Testis (tissue), 3 donors: ENCODE results near the gene PDIK1L. TPM values are rescaled to one million over a fixed set of nuclear protein-coding genes. Genes with fewer than 3 reads are reported as not detected.

Source experiments
- DNase-seq: peaks from one replicate; pipeline ENCODE4 v3.0.0-alpha.2; 2019
- H3K27ac ChIP-seq, 2 donors: fragments of 200-600 bp; sonication (generic); one replicate each; pipeline ENCODE4 v1.5.1; 2019
- H3K27me3 ChIP-seq: fragments of 200-600 bp; sonication (generic); one replicate; pipeline ENCODE4 v1.5.1; 2019
- H3K36me3 ChIP-seq: fragments of 200-600 bp; sonication (generic); one replicate; pipeline ENCODE4 v1.5.1; 2017; ENCODE audit warnings: low read depth; ENCODE audit errors: missing control alignments
- H3K4me1 ChIP-seq: fragments of 200-600 bp; sonication (generic); one replicate; pipeline ENCODE4 v1.5.1; 2019
- H3K4me3 ChIP-seq, 2 donors: fragments of 200-600 bp; sonication (generic); one replicate each; pipeline ENCODE4 v1.5.1; 2017 to 2019
- H3K9me3 ChIP-seq: fragments of 200-600 bp; sonication (generic); one replicate; pipeline ENCODE4 v1.5.1; 2017
- POLR2A ChIP-seq: fragments of 450-650 bp; IDR thresholded peaks from one replicate; pipeline ENCODE4 v1.6.1; 2017; ENCODE audit warnings: antibody characterized with exemption, mild to moderate bottlenecking, moderate library complexity
- WGBS, 2 donors: methylation state at CpG; one replicate each; pipeline ENCODE4 v1.1.5; 2018; 5-methylcytosine and 5-hydroxymethylcytosine counted together
- intact Hi-C: fragments of 100-400 bp; cut with DNase I; formaldehyde crosslinking; loops from one replicate; pipeline ENCODE4 v1.15.1; 2023; ENCODE audit warnings: low total_unique reads
- polyA plus RNA-seq: library from polyadenylated mRNA; stranded (reverse); fragments of 350-450 nt; fragmentation: Illumina TruSeq; extraction: RNeasy Lipid Tissue Mini Kit (QIAGEN cat#74804); gene quantifications from one replicate; pipeline ENCODE4 v1.2.3, GENCODE V29; 2014; ENCODE audit warnings: low read depth, low replicate concordance; ENCODE audit not compliant: insufficient read depth
- total RNA-seq, 2 donors: library from RNA; depleted of rRNA; stranded (reverse); fragments of >200 nt; gene quantifications; one replicate each; pipeline ENCODE4 v1.2.3, GENCODE V29; 2016
- TF ChIP-seq, protein P1 (sequence below), 3 experiments: fragments of 450-650 bp in 2 of 3; fragments of 200-600 bp in 1 of 3; sonication (generic) in 1 of 3; IDR thresholded peaks; one replicate each; pipeline ENCODE4 v1.5.1; 2016 to 2019; ENCODE audit warnings: antibody characterized with exemption in 3 of 3, mild to moderate bottlenecking in 2 of 3, moderate library complexity in 1 of 3

The PDIK1L gene
- total and polyA plus RNA-seq, 3 donors from 2014 or later, result 7.0 to 11.7 (median 9.9) TPM

DNA sequence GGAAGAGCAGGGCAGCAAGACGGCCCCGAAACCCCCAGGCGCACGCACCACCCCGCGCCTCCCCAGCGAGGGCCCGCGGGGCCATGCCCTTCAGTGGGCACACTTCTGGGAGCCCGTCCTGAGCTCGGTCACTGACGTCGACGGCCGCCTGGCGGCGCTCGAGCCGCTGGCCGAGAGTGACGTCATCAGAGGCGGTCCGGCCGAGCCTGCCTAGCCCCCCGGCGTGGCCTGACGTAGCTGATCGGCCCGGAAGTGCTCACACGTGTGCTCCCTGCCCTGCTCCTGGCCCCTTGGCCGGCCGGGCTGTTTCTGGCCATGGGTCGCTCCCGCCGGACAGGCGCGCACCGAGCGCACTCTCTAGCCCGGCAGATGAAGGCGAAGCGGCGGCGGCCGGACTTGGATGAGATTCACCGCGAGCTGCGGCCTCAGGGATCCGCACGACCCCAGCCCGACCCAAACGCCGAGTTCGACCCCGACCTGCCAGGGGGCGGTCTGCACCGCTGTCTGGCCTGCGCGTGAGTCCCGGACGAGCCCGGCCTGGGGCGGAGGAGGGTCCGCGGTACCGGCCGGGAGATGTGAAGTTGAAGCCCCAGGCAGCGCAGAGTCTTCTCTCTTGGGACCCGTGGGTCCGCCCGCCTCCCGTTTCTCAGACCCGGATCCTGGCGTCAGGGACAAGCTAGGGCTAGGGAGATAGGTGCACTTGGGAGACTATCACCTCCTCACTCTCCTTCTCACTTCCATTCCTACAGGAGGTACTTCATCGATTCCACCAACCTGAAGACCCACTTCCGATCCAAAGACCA lies 58.2 kb downstream of the PDIK1L start, which contains the start of gene ZNF593:
ZNF593 (plus strand) TSS at position 240 of the 803 bp plus-strand sequence; CDS start at position 316, 76 bp downstream.
- Histone ChIP-seq H3K27me3 (no peaks in the 10 kb centered on the region), H3K4me3 (peak within 1 kb of the TSS; percentile 71 to 91), H3K9me3 (no peaks in the 10 kb centered on the region), H3K27ac (peak within 1 kb of the TSS; percentile 31 to 71), H3K36me3 (no peaks in the 10 kb centered on the region), H3K4me1 (peaks cover 12% of the 10 kb centered on the region)
- intact Hi-C loops, result loop anchor here (10.0 kb wide), 1 partner anchor 55 kb away; the partner anchor contains the start of gene PDIK1L
- 1% methylated on average over 26 to 34 of the region's 76 CpGs for WGBS, 2 donors
- peak; percentile 96 for DNase-seq
- TF ChIP-seq, protein P1, sequence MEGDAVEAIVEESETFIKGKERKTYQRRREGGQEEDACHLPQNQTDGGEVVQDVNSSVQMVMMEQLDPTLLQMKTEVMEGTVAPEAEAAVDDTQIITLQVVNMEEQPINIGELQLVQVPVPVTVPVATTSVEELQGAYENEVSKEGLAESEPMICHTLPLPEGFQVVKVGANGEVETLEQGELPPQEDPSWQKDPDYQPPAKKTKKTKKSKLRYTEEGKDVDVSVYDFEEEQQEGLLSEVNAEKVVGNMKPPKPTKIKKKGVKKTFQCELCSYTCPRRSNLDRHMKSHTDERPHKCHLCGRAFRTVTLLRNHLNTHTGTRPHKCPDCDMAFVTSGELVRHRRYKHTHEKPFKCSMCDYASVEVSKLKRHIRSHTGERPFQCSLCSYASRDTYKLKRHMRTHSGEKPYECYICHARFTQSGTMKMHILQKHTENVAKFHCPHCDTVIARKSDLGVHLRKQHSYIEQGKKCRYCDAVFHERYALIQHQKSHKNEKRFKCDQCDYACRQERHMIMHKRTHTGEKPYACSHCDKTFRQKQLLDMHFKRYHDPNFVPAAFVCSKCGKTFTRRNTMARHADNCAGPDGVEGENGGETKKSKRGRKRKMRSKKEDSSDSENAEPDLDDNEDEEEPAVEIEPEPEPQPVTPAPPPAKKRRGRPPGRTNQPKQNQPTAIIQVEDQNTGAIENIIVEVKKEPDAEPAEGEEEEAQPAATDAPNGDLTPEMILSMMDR (IDR thresholded peaks at IDR 0.05), result peak; percentile 90 to 99 (median 91)
- TF ChIP-seq POLR2A, result no peak

DNA sequence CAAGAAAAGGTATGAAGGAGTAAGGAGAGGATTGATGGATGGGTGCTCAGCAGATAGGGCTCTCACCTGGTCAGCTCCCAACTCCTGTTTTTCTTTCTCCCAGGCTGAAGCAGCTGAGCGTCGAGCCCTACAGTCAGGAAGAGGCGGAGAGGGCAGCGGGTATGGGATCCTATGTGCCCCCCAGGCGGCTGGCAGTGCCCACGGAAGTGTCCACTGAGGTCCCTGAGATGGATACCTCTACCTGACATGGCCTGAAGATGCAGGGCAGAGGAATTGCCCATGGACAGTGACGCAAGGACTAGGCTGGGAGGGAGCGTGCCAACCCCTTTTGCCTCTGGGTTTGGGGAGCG lies 58.8 kb downstream of the PDIK1L start:
- intact Hi-C loops, result no loop called here
- 64 to 100% methylated on average over 1 to 9 of the region's 9 CpGs for WGBS, 2 donors
- Histone ChIP-seq H3K27me3 (no peaks in the 10 kb centered on the region), H3K4me3 (peak overlapping the region; percentile 71 to 91), H3K4me1 (peaks cover 12% of the 10 kb centered on the region), H3K36me3 (no peaks in the 10 kb centered on the region), H3K27ac (peak overlapping the region in 1 of 2 donors; percentile 71), H3K9me3 (no peaks in the 10 kb centered on the region)
- no peak for DNase-seq
- TF ChIP-seq POLR2A, result no peak
- TF ChIP-seq, protein P1 (IDR thresholded peaks at IDR 0.05), result no peak

DNA sequence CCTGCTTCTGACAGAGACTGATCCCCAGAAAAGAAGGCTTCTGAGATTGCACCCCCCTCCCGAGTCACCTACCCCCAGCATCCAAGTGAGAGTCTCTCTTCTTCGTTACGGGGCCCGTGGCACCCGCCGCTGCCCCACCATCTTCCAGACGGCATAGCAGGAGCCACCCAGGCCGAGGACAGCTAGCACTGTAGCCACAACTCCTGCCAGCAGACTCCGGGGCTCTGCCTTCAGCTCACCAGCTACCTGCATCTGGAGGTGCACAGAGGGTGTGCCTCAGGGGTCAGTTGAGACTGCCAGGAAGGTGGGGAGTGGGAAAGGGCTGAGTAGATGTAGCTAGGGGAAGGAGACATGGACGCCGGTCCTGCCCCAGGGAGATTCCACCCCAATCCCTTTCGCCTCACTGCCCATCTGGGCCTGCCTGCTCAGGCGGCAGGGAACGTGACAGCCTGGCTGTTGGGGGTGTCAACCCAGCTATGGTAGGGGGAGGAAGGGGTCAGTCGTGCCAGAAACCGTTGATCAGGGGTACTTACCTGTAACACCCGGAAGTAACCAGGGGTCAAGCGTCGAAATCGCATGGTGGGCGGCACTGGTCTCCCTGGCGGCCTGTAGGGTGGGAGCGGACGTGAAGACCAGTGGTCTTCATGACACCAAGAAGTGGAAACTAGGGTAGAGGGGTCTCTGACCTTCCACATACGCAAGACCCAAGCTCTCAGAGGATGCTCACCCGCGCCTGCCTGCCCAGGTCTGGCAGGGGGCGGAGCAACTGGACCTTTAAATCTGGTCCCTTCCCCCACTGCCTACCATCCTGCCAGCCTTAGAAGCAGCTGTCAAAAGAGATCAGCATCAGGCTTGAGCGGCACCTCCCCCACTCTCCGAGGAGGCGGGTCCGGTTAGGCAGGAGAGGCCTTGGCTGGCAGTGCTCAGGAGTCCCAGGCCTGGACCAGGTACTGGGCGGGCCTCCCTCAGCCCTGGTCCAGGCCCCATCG lies 59.8 kb downstream of the PDIK1L start, which contains the start of gene ZNF593OS:
ZNF593OS (minus strand) TSS at position 749 of the 989 bp plus-strand sequence; CDS start at position 578, 171 bp downstream.
- H3K4me3 ChIP-seq, result no peak within 1 kb of the TSS
- no peak for DNase-seq
- intact Hi-C loops, result no loop called here
- TF ChIP-seq, protein P1 (IDR thresholded peaks at IDR 0.05), result no peak
- TF ChIP-seq POLR2A, result no peak
- no peaks in the 10 kb centered on the region for H3K36me3 ChIP-seq
- no peaks in the 10 kb centered on the region for H3K9me3 ChIP-seq
- H3K27me3 ChIP-seq, result no peaks in the 10 kb centered on the region
- H3K27ac ChIP-seq, result no peak within 1 kb of the TSS
- peaks cover 12% of the 10 kb centered on the region for H3K4me1 ChIP-seq
- 90 to 94% methylated on average over 26 to 34 of the region's 34 CpGs for WGBS, 2 donors

Other genes starting within 250 kb of the PDIK1L start
- gene PAQR7, start 236.1 kb upstream of the PDIK1L start, total RNA-seq, result 10 to 100 TPM; 92.4 to 94.8 TPM
- gene PAQR7, start 236.1 kb upstream of the PDIK1L start, polyA plus RNA-seq, result 89.3 TPM
- gene STMN1, start 205.4 kb upstream of the PDIK1L start, total RNA-seq, result 100 to 1,000 TPM; 230 to 393 TPM
- gene STMN1, start 205.4 kb upstream of the PDIK1L start, polyA plus RNA-seq, result 727 TPM
- 10 to 100 TPM; 14.5 to 24.1 TPM for gene PAFAH2, start 113.8 kb upstream of the PDIK1L start, total RNA-seq
- gene PAFAH2, start 113.8 kb upstream of the PDIK1L start, polyA plus RNA-seq, result 18.9 TPM
- gene EXTL1, start 90.0 kb upstream of the PDIK1L start, total RNA-seq, result 1 to 10 TPM; 1.3 to 2.8 TPM
- gene EXTL1, start 90.0 kb upstream of the PDIK1L start, polyA plus RNA-seq, result 1.3 TPM
- gene SLC30A2, start 65.7 kb upstream of the PDIK1L start, total RNA-seq, result under 1 TPM; 0.24 to 0.87 TPM
- 1.0 TPM for gene SLC30A2, start 65.7 kb upstream of the PDIK1L start, polyA plus RNA-seq
- under 1 TPM; 0.50 to 0.71 TPM for gene TRIM63, start 44.2 kb upstream of the PDIK1L start, total RNA-seq
- gene TRIM63, start 44.2 kb upstream of the PDIK1L start, polyA plus RNA-seq, result 1.2 TPM
- gene FAM110D, start 47.3 kb downstream of the PDIK1L start, total RNA-seq, result 1 to 10 TPM; 1.8 to 3.2 TPM
- 1.3 TPM for gene FAM110D, start 47.3 kb downstream of the PDIK1L start, polyA plus RNA-seq
- not detected for gene C1orf232, start 57.1 kb downstream of the PDIK1L start, total RNA-seq
- gene C1orf232, start 57.1 kb downstream of the PDIK1L start, polyA plus RNA-seq, result not detected
- gene ZNF593, start 58.1 kb downstream of the PDIK1L start, total RNA-seq, result 10 to 100 TPM; 37.3 to 56.7 TPM
- 22.8 TPM for gene ZNF593, start 58.1 kb downstream of the PDIK1L start, polyA plus RNA-seq
- gene ZNF593OS, start 60.0 kb downstream of the PDIK1L start, total RNA-seq, result 1 to 10 TPM in 1 of 2 donors, not detected in 1; 1.7 TPM
- gene ZNF593OS, start 60.0 kb downstream of the PDIK1L start, polyA plus RNA-seq, result 0.62 TPM
- gene CNKSR1, start 65.7 kb downstream of the PDIK1L start, total RNA-seq, result 1 to 10 TPM; 7.6 to 9.6 TPM
- gene CNKSR1, start 65.7 kb downstream of the PDIK1L start, polyA plus RNA-seq, result 2.7 TPM
- gene CATSPER4, start 78.8 kb downstream of the PDIK1L start, total RNA-seq, result 1 to 10 TPM; 4.9 to 8.2 TPM
- 13.2 TPM for gene CATSPER4, start 78.8 kb downstream of the PDIK1L start, polyA plus RNA-seq
- 10 to 100 TPM; 52.1 to 61.8 TPM for gene CEP85, start 122.4 kb downstream of the PDIK1L start, total RNA-seq
- gene CEP85, start 122.4 kb downstream of the PDIK1L start, polyA plus RNA-seq, result 82.5 TPM
- gene SH3BGRL3, start 168.3 kb downstream of the PDIK1L start, total RNA-seq, result 10 to 100 TPM; 24.4 to 25.4 TPM
- gene SH3BGRL3, start 168.3 kb downstream of the PDIK1L start, polyA plus RNA-seq, result 76.6 TPM
- gene UBXN11, start 194.8 kb downstream of the PDIK1L start, total RNA-seq, result 10 to 100 TPM; 39.7 to 51.7 TPM
- 65.9 TPM for gene UBXN11, start 194.8 kb downstream of the PDIK1L start, polyA plus RNA-seq
- gene CD52, start 206.1 kb downstream of the PDIK1L start, total RNA-seq, result 1 to 10 TPM in 1 of 2 donors, not detected in 1; 3.0 TPM
- gene CD52, start 206.1 kb downstream of the PDIK1L start, polyA plus RNA-seq, result 23.8 TPM
- gene CRYBG2, start 242.3 kb downstream of the PDIK1L start, total RNA-seq, result 1 to 10 TPM; 4.9 to 5.6 TPM
- gene CRYBG2, start 242.3 kb downstream of the PDIK1L start, polyA plus RNA-seq, result 12.9 TPM